ENCODE measurements around the gene GFRA4. TPM values are rescaled to one million over a fixed set of nuclear protein-coding genes. Genes with fewer than 3 reads are reported as not detected.

GFRA4 gene
- total RNA-seq, 1 experiment from 2014 or later, result not detected

- POLR2A ChIA-PET, result no interaction called here
Observed at GRCh38 chr20:3687655-3688054, 24.5 kb upstream of the GFRA4 start.

GRCh38 chr20:3686867-3687321 is 23.7 kb upstream of the GFRA4 start:
- Mint-ChIP-seq H3K4me1 (peaks cover 30% of the 10 kb centered on the region), H3K4me3 (no peak overlapping the region), H3K9me3 (peaks cover 4% of the 10 kb centered on the region; the same call in 1 of the 2 replicates), H3K27ac (no peak overlapping the region), H3K27me3 (ENCODE audit: low read depth) (peaks cover 15% of the 10 kb centered on the region), H3K36me3 (no peaks in the 10 kb centered on the region)
- TF ChIP-seq ATF2 (CRISPR knock-in tag; IDR thresholded peaks at IDR 0.05; ENCODE audit: borderline replicate concordance, low read depth) (no peak), E2F1 (CRISPR knock-in tag; IDR thresholded peaks at IDR 0.05) (no peak), MXD4 (CRISPR knock-in tag; IDR thresholded peaks at IDR 0.05; ENCODE audit: borderline replicate concordance) (no peak), PREB (CRISPR knock-in tag; IDR thresholded peaks at IDR 0.05; ENCODE audit: borderline replicate concordance) (no peak), E2F5 (CRISPR knock-in tag; IDR thresholded peaks at IDR 0.05) (no peak), ZNF512 (CRISPR knock-in tag; IDR thresholded peaks at IDR 0.05; ENCODE audit: borderline replicate concordance) (no peak), ZNF671 (CRISPR knock-in tag; IDR thresholded peaks at IDR 0.05) (no peak), FOXP1 (CRISPR knock-in tag; IDR thresholded peaks at IDR 0.05; ENCODE audit: borderline replicate concordance) (no peak), TP53 (CRISPR knock-in tag; IDR thresholded peaks at IDR 0.05) (no peak)
- CTCF ChIA-PET, result interaction anchor here (1.0 to 2.8 kb wide), 16 partner anchors 9 to 99 kb away, joined by 3 to 30 read pairs (median 6); partner anchors contain the start of genes CENPB and HSPA12B
- DNase-seq (ENCODE audit: low spot score) (no peak), ATAC-seq (peak; percentile 17)
- POLR2A ChIA-PET, result no interaction called here

More at GRCh38 chr20:3687655-3688054, 24.5 kb upstream of the GFRA4 start:
- no peak for TF ChIP-seq ELF4 (CRISPR knock-in tag; IDR thresholded peaks at IDR 0.05; ENCODE audit: low read depth)
- peak; percentile 93 for TF ChIP-seq USF1 (CRISPR knock-in tag; IDR thresholded peaks at IDR 0.05)
- no peak for TF ChIP-seq TEAD1 (CRISPR knock-in tag; IDR thresholded peaks at IDR 0.05)
- TF ChIP-seq USF2 (CRISPR knock-in tag; IDR thresholded peaks at IDR 0.05), result peak; percentile 94
- peak; percentile 98 for TF ChIP-seq NFYB (CRISPR knock-in tag; conservative IDR thresholded peaks at IDR 0.05; ENCODE audit: low read depth)
- H3K27ac Mint-ChIP-seq, result no peak overlapping the region
- DNase-seq (ENCODE audit: low spot score), result no peak
- peaks cover 11% of the 10 kb centered on the region for H3K27me3 Mint-ChIP-seq (ENCODE audit: low read depth)
- peaks cover 4% of the 10 kb centered on the region; the same call in 1 of the 2 replicates for H3K9me3 Mint-ChIP-seq
- ATAC-seq, result peak; percentile 67
- H3K36me3 Mint-ChIP-seq, result no peaks in the 10 kb centered on the region
- H3K4me1 Mint-ChIP-seq, result peaks cover 28% of the 10 kb centered on the region
- no peak overlapping the region for H3K4me3 Mint-ChIP-seq
- CTCF ChIA-PET, result interaction anchor here (0.9 to 2.8 kb wide), 19 partner anchors 9 to 124 kb away, joined by 3 to 30 read pairs (median 6); partner anchors contain the start of genes CENPB, HSPA12B and SPEF1

All from WTC11 (cell line).